Measurements from ENCODE around the gene CHRNB1.

Gene CHRNB1

DNA sequence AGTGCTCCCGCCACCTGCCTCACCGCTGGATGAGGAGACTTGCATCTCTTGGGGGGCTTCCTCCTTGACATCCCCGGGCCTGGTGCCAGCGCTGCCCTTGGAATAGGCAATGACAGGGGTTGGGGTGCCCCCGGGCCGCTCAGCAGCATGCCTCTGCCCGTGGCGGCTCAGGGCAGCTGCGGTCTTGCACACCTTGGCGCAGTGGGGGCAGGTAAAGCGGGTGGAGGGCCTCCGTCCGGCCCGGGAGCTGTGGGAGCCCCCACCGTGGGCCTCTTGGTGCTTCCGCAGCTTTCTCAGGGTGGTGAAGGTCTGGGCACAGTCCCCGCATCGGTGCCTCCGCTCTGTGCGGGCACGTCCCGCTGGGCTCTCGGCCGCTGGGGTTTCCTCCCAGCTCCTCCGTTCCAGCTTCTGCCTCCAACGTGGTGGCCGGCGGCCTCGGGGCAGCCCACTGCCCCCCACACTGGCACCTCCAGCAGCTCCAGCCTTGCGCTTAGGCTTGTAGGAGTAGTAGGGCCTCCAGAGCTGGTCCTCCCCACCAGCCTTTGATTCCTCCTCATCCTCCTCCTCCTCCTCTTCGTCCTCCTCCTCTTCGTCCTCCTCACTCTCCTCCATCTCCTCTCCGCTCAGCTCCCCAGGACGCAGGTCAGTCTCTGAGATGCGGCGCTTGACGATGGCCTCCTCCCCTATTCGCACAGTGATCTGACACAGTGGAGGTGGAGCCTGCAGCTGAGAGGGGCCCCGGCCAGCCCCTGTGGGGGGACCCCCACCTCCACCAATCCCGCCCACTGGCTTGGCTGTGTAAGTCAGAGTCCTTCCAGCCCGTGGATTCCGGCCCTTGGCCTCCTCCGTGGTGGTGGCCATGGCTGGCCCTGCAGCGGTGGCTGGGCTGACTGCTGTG lies 17.9 kb downstream of the CHRNB1 start:
- Histone ChIP-seq H3K4me3 (ENCODE audit: low read depth in 1 of 2, low read length in 2 of 2) (no peak overlapping the region), H3K27me3 (ENCODE audit: insufficient read depth, low read length, poor library complexity) (no peaks in the 10 kb centered on the region), H3K9me3 (ENCODE audit: insufficient read depth, low read length, severe bottlenecking) (no peaks in the 10 kb centered on the region), H3K36me3 (ENCODE audit: insufficient read depth, low read length) (peaks cover 53% of the 10 kb centered on the region), H3K79me2 (ENCODE audit: insufficient read depth, low read length) (0 out of 2 replicates have a peak, but pooled peaks cover under 1% of the 10 kb centered on the region), H2AFZ (ENCODE audit: low read depth, low read length) (no peak overlapping the region), H3K9ac (ENCODE audit: low read depth, low read length) (no peak overlapping the region), H3K4me1 (ENCODE audit: insufficient read depth, low read length) (no peaks in the 10 kb centered on the region), H4K20me1 (ENCODE audit: insufficient read depth, low read length) (peaks cover 3% of the 10 kb centered on the region; the same call in 1 of the 2 replicates), H3K4me2 (ENCODE audit: insufficient read depth, low read length) (no peak overlapping the region), H3K27ac (ENCODE audit: low read length) (no peak overlapping the region)
- TF ChIP-seq, protein P1, sequence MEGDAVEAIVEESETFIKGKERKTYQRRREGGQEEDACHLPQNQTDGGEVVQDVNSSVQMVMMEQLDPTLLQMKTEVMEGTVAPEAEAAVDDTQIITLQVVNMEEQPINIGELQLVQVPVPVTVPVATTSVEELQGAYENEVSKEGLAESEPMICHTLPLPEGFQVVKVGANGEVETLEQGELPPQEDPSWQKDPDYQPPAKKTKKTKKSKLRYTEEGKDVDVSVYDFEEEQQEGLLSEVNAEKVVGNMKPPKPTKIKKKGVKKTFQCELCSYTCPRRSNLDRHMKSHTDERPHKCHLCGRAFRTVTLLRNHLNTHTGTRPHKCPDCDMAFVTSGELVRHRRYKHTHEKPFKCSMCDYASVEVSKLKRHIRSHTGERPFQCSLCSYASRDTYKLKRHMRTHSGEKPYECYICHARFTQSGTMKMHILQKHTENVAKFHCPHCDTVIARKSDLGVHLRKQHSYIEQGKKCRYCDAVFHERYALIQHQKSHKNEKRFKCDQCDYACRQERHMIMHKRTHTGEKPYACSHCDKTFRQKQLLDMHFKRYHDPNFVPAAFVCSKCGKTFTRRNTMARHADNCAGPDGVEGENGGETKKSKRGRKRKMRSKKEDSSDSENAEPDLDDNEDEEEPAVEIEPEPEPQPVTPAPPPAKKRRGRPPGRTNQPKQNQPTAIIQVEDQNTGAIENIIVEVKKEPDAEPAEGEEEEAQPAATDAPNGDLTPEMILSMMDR (IDR thresholded peaks at IDR 0.05; ENCODE audit: borderline replicate concordance, extremely low read depth, low read length, poor library complexity, severe bottlenecking), result no peak
- no peak for TF ChIP-seq EZH2 (IDR thresholded peaks at IDR 0.05; ENCODE audit: borderline replicate concordance, low read depth, low read length, severe bottlenecking)
- DNase-seq (no peak), ATAC-seq (ENCODE audit: insufficient read depth, low read depth) (no peak)

DNA sequence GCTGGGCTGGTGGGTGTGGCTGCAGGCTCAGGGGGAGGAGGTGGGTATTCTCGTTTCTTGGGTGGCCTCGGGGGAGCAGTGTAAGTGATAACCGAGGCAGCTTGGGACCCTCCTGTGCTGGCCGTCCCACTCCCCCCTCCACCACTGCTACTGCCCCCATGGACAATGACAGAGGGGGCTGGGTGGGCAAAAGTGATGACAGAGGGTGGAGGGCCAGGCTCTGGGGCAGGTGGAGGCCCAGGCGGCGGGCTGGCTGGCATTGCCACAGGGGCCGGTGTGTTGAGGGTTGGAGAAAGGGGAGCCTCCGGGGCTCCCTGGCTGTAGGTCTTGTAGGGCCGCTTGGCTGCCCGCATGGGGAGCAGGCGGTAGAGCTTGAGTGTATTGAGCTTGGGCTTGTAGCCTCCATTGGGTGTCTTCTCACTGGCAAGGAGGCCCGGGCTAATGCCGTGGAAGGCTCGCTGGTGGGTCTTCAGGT lies 18.5 kb downstream of the CHRNB1 start:
- Histone ChIP-seq H2AFZ (ENCODE audit: low read depth, low read length) (no peak overlapping the region), H3K4me3 (ENCODE audit: low read depth in 1 of 2, low read length in 2 of 2) (no peak overlapping the region), H3K9me3 (ENCODE audit: insufficient read depth, low read length, severe bottlenecking) (no peaks in the 10 kb centered on the region), H3K27ac (ENCODE audit: low read length) (no peak overlapping the region), H3K79me2 (ENCODE audit: insufficient read depth, low read length) (peaks cover 5% of the 10 kb centered on the region; the same call in 1 of the 2 replicates), H3K9ac (ENCODE audit: low read depth, low read length) (no peak overlapping the region), H4K20me1 (ENCODE audit: insufficient read depth, low read length) (peaks cover 5% of the 10 kb centered on the region; the same call in 1 of the 2 replicates), H3K4me1 (ENCODE audit: insufficient read depth, low read length) (no peaks in the 10 kb centered on the region), H3K36me3 (ENCODE audit: insufficient read depth, low read length) (peaks cover 53% of the 10 kb centered on the region), H3K27me3 (ENCODE audit: insufficient read depth, low read length, poor library complexity) (no peaks in the 10 kb centered on the region), H3K4me2 (ENCODE audit: insufficient read depth, low read length) (no peak overlapping the region)
- no peak for TF ChIP-seq EZH2 (IDR thresholded peaks at IDR 0.05; ENCODE audit: borderline replicate concordance, low read depth, low read length, severe bottlenecking)
- TF ChIP-seq, protein P1 (IDR thresholded peaks at IDR 0.05; ENCODE audit: borderline replicate concordance, extremely low read depth, low read length, poor library complexity, severe bottlenecking), result no peak
- 0 out of 3 replicates have a peak, but pooled peaks have one; percentile 10 for ATAC-seq (ENCODE audit: insufficient read depth, low read depth)
- no peak for DNase-seq

DNA sequence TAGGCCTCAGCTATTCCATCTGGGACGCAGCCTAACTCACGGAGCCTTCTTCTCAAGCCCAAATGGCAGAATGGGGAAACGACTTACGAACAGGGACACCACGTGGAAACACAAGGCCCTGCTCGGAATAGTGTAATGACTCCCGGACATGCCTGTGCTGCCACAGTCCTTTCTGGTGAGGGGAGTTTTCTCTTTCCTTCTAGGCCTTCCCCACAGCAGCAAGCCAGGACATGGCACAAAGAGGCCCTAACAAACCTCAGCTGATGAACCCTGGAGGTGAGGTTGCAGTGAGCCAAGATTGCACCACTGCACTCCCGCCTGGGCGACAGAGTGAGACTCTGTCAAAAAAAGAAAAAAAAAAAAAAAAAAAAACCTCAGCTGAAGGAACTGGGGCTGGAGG lies 19.2 kb downstream of the CHRNB1 start:
- Histone ChIP-seq H3K4me3 (ENCODE audit: low read depth in 1 of 2, low read length in 2 of 2) (no peak overlapping the region), H2AFZ (ENCODE audit: low read depth, low read length) (no peak overlapping the region), H4K20me1 (ENCODE audit: insufficient read depth, low read length) (peaks cover 7% of the 10 kb centered on the region; the same call in 1 of the 2 replicates), H3K27ac (ENCODE audit: low read length) (no peak overlapping the region), H3K9me3 (ENCODE audit: insufficient read depth, low read length, severe bottlenecking) (no peaks in the 10 kb centered on the region), H3K79me2 (ENCODE audit: insufficient read depth, low read length) (peaks cover 12% of the 10 kb centered on the region; the same call in 1 of the 2 replicates), H3K36me3 (ENCODE audit: insufficient read depth, low read length) (peaks cover 53% of the 10 kb centered on the region), H3K4me1 (ENCODE audit: insufficient read depth, low read length) (no peaks in the 10 kb centered on the region), H3K4me2 (ENCODE audit: insufficient read depth, low read length) (no peak overlapping the region), H3K27me3 (ENCODE audit: insufficient read depth, low read length, poor library complexity) (no peaks in the 10 kb centered on the region), H3K9ac (ENCODE audit: low read depth, low read length) (no peak overlapping the region)
- DNase-seq (no peak), ATAC-seq (ENCODE audit: insufficient read depth, low read depth) (no peak)
- TF ChIP-seq, protein P1 (IDR thresholded peaks at IDR 0.05; ENCODE audit: borderline replicate concordance, extremely low read depth, low read length, poor library complexity, severe bottlenecking), result no peak
- no peak for TF ChIP-seq EZH2 (IDR thresholded peaks at IDR 0.05; ENCODE audit: borderline replicate concordance, low read depth, low read length, severe bottlenecking)
